Fibroblast of the aortic adventitia (primary cell): ENCODE results near the gene NHERF2. TPM values are rescaled to one million over a fixed set of nuclear protein-coding genes. Genes with fewer than 3 reads are reported as not detected.

ENCODE experiments used
- DNase-seq: peaks from one replicate; pipeline ENCODE4 v3.0.0-alpha.2; 2010; ENCODE audit warnings: low read depth
- H3K4me3 ChIP-seq: 2 replicates; pipeline ENCODE4 v1.5.1; 2011; ENCODE audit warnings: low read depth, mild to moderate bottlenecking, control low read depth, low read length, moderate library complexity
- total RNA-seq: library from RNA; depleted of rRNA; stranded (reverse); fragments of >200 nt; gene quantifications from 2 replicates; pipeline ENCODE4 v1.2.3, GENCODE V29; 2012; ENCODE audit warnings: low replicate concordance
- TF ChIP-seq, protein P1 (sequence below): IDR thresholded peaks from 2 replicates; pipeline ENCODE4 v1.5.1; 2011; ENCODE audit warnings: mild to moderate bottlenecking, low read length, control low read depth, inconsistent platforms; ENCODE audit not compliant: insufficient read depth

Gene NHERF2
- total RNA-seq, 1 donor: 26.3 TPM

GRCh38 chr16:1998360-1998835, 28.3 kb upstream of the NHERF2 start:
- DNase-seq: no peak
- TF ChIP-seq, protein P1, sequence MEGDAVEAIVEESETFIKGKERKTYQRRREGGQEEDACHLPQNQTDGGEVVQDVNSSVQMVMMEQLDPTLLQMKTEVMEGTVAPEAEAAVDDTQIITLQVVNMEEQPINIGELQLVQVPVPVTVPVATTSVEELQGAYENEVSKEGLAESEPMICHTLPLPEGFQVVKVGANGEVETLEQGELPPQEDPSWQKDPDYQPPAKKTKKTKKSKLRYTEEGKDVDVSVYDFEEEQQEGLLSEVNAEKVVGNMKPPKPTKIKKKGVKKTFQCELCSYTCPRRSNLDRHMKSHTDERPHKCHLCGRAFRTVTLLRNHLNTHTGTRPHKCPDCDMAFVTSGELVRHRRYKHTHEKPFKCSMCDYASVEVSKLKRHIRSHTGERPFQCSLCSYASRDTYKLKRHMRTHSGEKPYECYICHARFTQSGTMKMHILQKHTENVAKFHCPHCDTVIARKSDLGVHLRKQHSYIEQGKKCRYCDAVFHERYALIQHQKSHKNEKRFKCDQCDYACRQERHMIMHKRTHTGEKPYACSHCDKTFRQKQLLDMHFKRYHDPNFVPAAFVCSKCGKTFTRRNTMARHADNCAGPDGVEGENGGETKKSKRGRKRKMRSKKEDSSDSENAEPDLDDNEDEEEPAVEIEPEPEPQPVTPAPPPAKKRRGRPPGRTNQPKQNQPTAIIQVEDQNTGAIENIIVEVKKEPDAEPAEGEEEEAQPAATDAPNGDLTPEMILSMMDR: no peak
- no peak overlapping the region for H3K4me3 ChIP-seq

DNA sequence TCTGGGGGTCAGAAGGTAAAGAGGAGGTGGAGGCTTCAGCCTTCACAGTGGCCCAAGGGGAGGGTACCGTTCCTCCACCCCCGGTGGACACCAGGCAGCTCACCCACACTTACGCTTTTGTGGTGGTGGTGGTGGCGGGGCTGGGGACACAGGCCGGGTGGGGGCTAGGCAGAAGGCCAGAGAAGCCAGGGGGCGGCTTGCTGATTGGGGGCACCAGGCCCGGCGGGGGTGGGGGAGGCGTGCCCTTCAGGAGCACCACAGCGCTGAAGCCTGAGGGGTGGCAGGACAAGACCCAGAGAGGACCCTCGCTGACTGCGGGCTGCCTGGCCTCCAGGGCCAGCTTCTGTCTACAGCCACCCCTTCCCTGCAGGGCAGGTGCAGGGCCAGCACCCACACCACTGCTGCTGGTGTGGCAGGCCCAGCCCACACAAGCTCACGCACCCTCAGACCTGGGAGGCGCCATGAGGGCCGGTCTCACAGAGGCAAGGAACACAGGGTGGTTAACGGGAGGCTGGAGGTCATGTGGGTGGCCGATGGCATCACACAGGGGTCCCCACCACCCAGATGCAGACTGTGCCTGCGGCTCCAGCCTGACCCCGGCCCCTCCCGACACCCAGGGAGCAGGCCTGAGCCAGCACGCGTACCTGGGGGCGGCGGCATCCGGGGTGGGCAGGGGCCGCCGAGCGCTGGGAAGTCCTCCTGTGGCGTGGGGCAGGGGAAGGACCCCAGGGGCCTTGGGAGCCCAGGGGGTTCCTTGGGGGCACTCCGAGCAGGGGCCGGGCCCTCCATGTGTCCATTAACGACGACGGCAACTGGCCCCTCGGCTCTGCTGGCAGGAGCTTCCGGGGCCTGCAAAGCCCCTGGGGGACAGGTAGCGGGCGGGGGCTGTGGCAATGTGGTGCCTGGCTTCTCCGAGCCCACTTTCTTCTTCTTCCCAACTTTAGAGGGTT, 27.6 kb upstream of the NHERF2 start:
- no peak overlapping the region for H3K4me3 ChIP-seq
- no peak for DNase-seq
- TF ChIP-seq, protein P1: no peak

DNA sequence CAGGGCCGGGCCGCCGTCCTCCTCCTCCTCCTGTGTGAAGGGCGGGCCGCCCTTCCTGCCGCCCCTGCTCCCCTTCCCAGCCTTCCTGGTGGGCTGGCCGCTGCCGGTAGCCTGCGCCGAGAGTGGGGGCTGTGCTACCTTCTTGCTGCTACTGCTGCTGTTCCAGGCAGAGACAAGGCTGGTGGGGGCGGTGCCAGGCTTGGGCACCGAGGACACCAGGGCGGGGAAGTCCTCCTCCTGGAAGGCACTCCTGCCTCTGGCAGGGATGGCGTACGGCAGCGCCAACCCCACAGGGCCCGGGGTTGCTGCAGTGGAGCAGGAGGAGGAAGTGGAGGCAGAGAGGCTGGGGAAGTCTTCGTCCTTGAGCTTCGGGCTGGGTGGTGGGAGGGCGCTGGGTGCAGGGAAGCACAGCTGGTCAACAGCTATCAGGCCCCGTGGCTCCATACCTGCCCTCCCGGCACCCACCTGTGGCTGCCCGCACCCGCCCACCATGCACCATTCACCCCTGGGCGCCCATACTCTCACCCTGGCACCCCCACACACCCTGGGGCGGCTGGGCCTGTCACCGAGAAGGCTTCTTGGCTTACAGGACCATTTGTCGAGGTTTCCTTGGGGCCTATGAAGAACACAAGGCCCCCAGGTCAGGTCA, 26.7 kb upstream of the NHERF2 start:
- no peak for DNase-seq
- TF ChIP-seq, protein P1: no peak
- no peak overlapping the region for H3K4me3 ChIP-seq

GRCh38 chr16:2001035-2001434, 25.7 kb upstream of the NHERF2 start:
- no peak for DNase-seq
- TF ChIP-seq, protein P1: no peak

GRCh38 chr16:2001456-2002355, 25.0 kb upstream of the NHERF2 start:
- no peak for DNase-seq
- TF ChIP-seq, protein P1: no peak
- H3K4me3 ChIP-seq: no peak overlapping the region

More at GRCh38 chr16:2001035-2001434, 25.7 kb upstream of the NHERF2 start:
- no peak overlapping the region for H3K4me3 ChIP-seq
